Suprapubic skin (tissue), 4 donors: ENCODE measurements around the gene PIK3AP1. TPM values are rescaled to one million over a fixed set of nuclear protein-coding genes. Genes with fewer than 3 reads are reported as not detected.

Experiments used
- DNase-seq, 2 donors: peaks; one replicate each; pipeline ENCODE4 v3.0.0-alpha.2; 2019; ENCODE audit warnings: low spot score in 2 of 2
- H3K27ac ChIP-seq: fragments of 200-600 bp; sonication (generic); one replicate; pipeline ENCODE4 v1.5.1; 2019
- H3K27me3 ChIP-seq: fragments of 200-600 bp; sonication (generic); one replicate; pipeline ENCODE4 v1.5.1; 2019
- H3K36me3 ChIP-seq: fragments of 200-600 bp; sonication (generic); one replicate; pipeline ENCODE4 v1.5.1; 2019
- H3K4me1 ChIP-seq: fragments of 200-600 bp; sonication (generic); one replicate; pipeline ENCODE4 v1.5.1; 2019
- H3K4me3 ChIP-seq: fragments of 200-600 bp; sonication (generic); one replicate; pipeline ENCODE4 v1.5.1; 2019; ENCODE audit warnings: mild to moderate bottlenecking
- H3K9me3 ChIP-seq: fragments of 200-600 bp; sonication (generic); one replicate; pipeline ENCODE4 v1.5.1; 2019
- EP300 ChIP-seq: sonication (generic); formaldehyde crosslinking; IDR thresholded peaks from one replicate; pipeline ENCODE4 v1.6.1; 2017; ENCODE audit warnings: antibody characterized with exemption
- POLR2A ChIP-seq, 2 donors: fragments of 450-650 bp; IDR thresholded peaks; one replicate each; pipeline ENCODE4 v1.6.1; 2017; ENCODE audit warnings: antibody characterized with exemption in 2 of 2, mild to moderate bottlenecking in 2 of 2, moderate library complexity in 2 of 2
- POLR2AphosphoS5 ChIP-seq, 3 donors: sonication (generic); formaldehyde crosslinking; IDR thresholded peaks; one replicate each; pipeline ENCODE4 v1.6.1; 2017; ENCODE audit warnings: antibody characterized with exemption in 3 of 3
- WGBS: methylation state at CpG from one replicate; pipeline ENCODE4 v1.1.5; 2018; 5-methylcytosine and 5-hydroxymethylcytosine counted together
- total RNA-seq, 4 donors: library from RNA; depleted of rRNA; stranded (reverse); fragments of >200 nt; gene quantifications; one replicate each; pipeline ENCODE4 v1.1.0, GENCODE V29; 2016
- TF ChIP-seq, protein P1 (sequence below), 2 donors: fragments of 200-600 bp in 1 of 2; fragments of 450-650 bp in 1 of 2; sonication (generic) in 1 of 2; IDR thresholded peaks; one replicate each; pipeline ENCODE4 v1.5.1; 2016 to 2019; ENCODE audit warnings: antibody characterized with exemption in 2 of 2, mild to moderate bottlenecking in 1 of 2, moderate library complexity in 1 of 2

Gene PIK3AP1
- total RNA-seq, 4 donors from 2014 or later: 2.2 to 5.6 (median 4.0) TPM

DNA sequence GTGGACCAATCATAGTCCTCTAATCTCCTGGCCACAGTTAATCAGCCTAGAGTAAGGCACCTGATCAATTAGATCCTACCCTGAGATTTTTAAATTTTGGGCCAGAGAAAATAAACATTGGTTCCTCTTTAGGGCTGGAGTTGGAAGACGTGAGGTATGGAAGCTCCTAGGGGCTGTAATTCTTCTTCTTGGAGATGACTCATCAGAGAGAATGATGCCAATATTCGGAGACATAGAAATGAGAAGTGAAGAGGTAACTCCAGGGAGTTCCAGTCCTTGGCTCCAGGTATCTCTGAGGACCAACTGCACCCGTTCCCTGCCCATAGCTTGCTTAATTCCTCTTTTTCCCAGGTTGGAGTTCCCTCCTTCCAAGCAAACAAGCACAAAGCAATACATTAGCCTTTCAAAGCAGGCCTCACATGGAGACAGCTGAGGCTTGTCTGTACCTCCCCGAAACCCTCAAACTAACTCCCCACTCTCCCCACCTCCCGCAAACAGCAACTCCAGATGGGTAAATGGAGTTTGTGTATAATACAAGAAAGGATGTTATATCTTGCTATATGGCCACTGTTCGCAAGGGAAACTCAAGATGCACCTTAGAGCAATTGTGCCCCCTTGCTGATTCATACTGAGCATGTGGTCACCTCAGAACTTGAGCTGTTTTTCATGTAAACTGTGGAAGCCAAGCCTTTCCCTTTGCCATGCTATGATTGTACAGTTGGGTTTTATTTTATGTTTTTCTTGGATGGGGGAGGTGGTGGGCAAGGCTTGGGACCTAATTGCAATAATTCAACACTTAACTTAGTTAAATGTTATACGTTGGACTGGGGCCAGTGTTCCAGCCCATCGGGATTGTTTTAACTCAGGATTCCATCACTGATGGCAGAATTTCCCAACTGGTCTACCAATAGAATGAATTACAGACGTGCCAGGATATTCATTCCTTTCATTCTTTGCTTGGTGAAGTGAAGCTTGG is 29.3 kb downstream of the PIK3AP1 start:
- Histone ChIP-seq H3K27ac (no peak overlapping the region), H3K4me1 (no peaks in the 10 kb centered on the region), H3K27me3 (peaks cover 2% of the 10 kb centered on the region), H3K9me3 (no peaks in the 10 kb centered on the region), H3K36me3 (no peaks in the 10 kb centered on the region), H3K4me3 (no peak overlapping the region)
- no peak for TF ChIP-seq POLR2A (IDR thresholded peaks at IDR 0.05)
- no peak for TF ChIP-seq POLR2AphosphoS5 (IDR thresholded peaks at IDR 0.05)
- TF ChIP-seq EP300: no peak
- TF ChIP-seq, protein P1, sequence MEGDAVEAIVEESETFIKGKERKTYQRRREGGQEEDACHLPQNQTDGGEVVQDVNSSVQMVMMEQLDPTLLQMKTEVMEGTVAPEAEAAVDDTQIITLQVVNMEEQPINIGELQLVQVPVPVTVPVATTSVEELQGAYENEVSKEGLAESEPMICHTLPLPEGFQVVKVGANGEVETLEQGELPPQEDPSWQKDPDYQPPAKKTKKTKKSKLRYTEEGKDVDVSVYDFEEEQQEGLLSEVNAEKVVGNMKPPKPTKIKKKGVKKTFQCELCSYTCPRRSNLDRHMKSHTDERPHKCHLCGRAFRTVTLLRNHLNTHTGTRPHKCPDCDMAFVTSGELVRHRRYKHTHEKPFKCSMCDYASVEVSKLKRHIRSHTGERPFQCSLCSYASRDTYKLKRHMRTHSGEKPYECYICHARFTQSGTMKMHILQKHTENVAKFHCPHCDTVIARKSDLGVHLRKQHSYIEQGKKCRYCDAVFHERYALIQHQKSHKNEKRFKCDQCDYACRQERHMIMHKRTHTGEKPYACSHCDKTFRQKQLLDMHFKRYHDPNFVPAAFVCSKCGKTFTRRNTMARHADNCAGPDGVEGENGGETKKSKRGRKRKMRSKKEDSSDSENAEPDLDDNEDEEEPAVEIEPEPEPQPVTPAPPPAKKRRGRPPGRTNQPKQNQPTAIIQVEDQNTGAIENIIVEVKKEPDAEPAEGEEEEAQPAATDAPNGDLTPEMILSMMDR (IDR thresholded peaks at IDR 0.05): no peak
- WGBS: 62% methylated on average over 9 of the region's 9 CpGs
- DNase-seq: no peak

DNA sequence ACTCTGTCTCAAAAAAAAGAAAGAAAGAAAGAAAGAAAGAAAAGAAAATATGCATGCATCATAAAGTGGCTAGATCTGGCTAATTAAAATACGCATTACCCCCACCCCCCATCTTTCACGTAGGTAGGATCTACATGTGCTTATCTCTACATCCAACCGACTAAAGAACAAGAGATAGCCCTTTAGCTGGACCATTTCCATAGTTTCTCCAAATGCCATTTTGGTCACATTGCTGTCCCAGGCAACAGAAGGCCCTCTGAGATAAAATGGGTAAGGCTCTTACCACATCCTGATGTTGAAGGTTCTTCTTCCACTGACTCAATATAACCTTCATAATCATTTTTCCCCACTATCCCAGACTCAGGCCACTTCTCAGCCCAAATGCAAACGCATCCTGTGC is 31.5 kb downstream of the PIK3AP1 start:
- no peak overlapping the region for H3K27ac ChIP-seq
- no peak overlapping the region for H3K4me3 ChIP-seq
- H3K27me3 ChIP-seq: peaks cover 2% of the 10 kb centered on the region
- no peaks in the 10 kb centered on the region for H3K36me3 ChIP-seq
- TF ChIP-seq POLR2A (IDR thresholded peaks at IDR 0.05): no peak
- TF ChIP-seq POLR2AphosphoS5 (IDR thresholded peaks at IDR 0.05): no peak
- TF ChIP-seq, protein P1 (IDR thresholded peaks at IDR 0.05): no peak
- TF ChIP-seq EP300: no peak
- 85% methylated on average over 4 of the region's 4 CpGs for WGBS
- no peaks in the 10 kb centered on the region for H3K9me3 ChIP-seq
- no peaks in the 10 kb centered on the region for H3K4me1 ChIP-seq
- no peak for DNase-seq

DNA sequence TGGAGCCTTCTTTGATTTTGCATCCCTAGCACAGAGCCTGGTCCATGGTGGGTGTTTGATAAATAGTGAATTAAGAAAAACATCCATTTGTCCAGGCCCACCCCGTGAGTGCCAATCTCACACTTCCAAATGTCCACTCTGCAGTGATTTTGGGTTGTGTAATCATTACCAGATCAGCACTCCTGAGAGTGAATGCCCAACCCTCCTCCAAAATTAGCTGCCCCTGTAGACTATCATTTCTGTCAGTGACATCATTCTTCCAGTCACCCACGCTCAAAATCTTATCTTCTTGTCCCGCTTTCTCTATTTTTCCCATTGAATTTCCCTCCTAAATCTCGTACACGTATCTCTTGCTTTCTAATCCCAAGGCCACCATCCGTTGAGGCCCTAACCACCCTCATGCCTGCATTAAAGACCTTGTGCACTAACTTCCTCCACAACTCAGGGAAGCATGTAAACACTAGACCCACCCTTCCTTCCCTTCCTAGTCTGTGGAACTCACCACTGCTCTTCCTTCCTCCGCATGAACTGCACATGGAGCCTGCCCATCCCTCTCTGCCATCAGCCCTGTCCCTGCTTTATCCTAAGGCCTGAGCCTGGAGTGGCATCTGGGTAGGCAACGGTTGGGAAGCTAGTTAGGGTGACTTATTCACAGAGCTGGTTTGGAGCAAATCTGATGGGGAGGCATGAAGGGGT is 32.8 kb downstream of the PIK3AP1 start:
- H3K9me3 ChIP-seq: no peaks in the 10 kb centered on the region
- H3K36me3 ChIP-seq: no peaks in the 10 kb centered on the region
- TF ChIP-seq, protein P1 (IDR thresholded peaks at IDR 0.05): no peak
- no peak for TF ChIP-seq POLR2A (IDR thresholded peaks at IDR 0.05)
- TF ChIP-seq POLR2AphosphoS5 (IDR thresholded peaks at IDR 0.05): no peak
- no peak for TF ChIP-seq EP300
- no peaks in the 10 kb centered on the region for H3K4me1 ChIP-seq
- H3K27ac ChIP-seq: no peak overlapping the region
- H3K4me3 ChIP-seq: no peak overlapping the region
- 80% methylated on average over 8 of the region's 8 CpGs for WGBS
- H3K27me3 ChIP-seq: peaks cover 2% of the 10 kb centered on the region
- no peak for DNase-seq

DNA sequence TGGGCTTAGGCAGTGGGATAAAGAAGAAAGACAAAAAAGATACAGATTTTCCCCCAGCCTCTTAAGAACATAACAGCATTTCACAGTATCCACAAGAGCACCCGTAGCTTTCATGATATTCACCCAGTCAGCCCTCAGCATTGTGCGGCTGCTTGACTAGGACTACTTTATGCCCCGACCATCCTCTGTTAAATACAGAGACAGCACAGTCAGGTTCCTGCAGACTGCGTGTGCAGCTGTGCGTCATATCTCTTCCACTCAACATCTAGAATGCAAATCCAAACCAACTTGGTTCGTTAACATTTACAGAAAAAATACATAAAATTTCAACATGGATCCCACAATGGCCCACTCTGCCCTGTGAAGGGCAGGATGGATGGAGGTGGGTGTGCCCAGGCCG is 33.8 kb downstream of the PIK3AP1 start:
- TF ChIP-seq, protein P1 (IDR thresholded peaks at IDR 0.05): no peak
- TF ChIP-seq POLR2A (IDR thresholded peaks at IDR 0.05) (no peak), POLR2AphosphoS5 (IDR thresholded peaks at IDR 0.05) (no peak), EP300 (no peak)
- Histone ChIP-seq H3K27me3 (peaks cover 2% of the 10 kb centered on the region), H3K27ac (no peak overlapping the region), H3K9me3 (no peaks in the 10 kb centered on the region), H3K4me1 (no peaks in the 10 kb centered on the region), H3K36me3 (no peaks in the 10 kb centered on the region), H3K4me3 (no peak overlapping the region)
- 91% methylated on average over 7 of the region's 7 CpGs for WGBS
- DNase-seq: no peak

DNA sequence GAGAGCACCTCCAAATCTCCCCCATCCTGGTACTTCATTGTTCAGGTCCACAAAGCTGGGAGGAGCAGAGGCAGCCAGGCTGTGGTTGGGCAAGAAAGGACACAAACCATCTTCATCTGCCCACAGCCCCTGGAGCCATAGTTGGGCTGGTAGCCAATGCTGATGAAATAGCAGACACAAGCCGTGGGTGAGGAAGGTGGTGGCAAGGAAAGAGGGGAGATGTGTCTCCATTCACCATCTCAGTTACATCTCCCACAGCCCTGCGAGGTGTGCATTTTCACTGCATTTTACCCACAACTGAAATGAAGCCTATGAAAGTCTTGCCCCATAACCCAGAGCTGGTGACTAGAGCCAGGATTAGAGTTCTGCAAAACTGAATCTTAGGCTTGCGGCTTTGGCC is 35.0 kb downstream of the PIK3AP1 start:
- TF ChIP-seq EP300 (no peak), POLR2AphosphoS5 (IDR thresholded peaks at IDR 0.05) (no peak), POLR2A (IDR thresholded peaks at IDR 0.05) (no peak)
- TF ChIP-seq, protein P1 (IDR thresholded peaks at IDR 0.05): no peak
- Histone ChIP-seq H3K36me3 (no peaks in the 10 kb centered on the region), H3K27ac (no peak overlapping the region), H3K9me3 (no peaks in the 10 kb centered on the region), H3K27me3 (peaks cover 2% of the 10 kb centered on the region), H3K4me3 (no peak overlapping the region), H3K4me1 (no peaks in the 10 kb centered on the region)
- no peak for DNase-seq
- 73% methylated on average over 3 of the region's 3 CpGs for WGBS
